K562 (cell line): ENCODE results near the gene MCCC2.

Source experiments
- CREM ChIP-seq: IDR thresholded peaks from 2 replicates; pipeline ENCODE4 v1.6.1; 2014; ENCODE audit warnings: antibody characterized with exemption, low read depth
- CTCF ChIP-seq, 3 experiments: IDR thresholded peaks in 2 of 3; conservative IDR thresholded peaks in 1 of 3; 2 replicates each; pipeline ENCODE4 v1.5.1; 2011 to 2012; ENCODE audit warnings: low read length in 3 of 3, mild to moderate bottlenecking in 3 of 3, control low read depth in 2 of 3, improper control_type of control experiment in 1 of 3, inconsistent platforms in 1 of 3, low read depth in 1 of 3, mixed read lengths in 1 of 3, moderate library complexity in 1 of 3; ENCODE audit not compliant: insufficient read depth in 2 of 3
- EZH2 ChIP-seq: IDR thresholded peaks from 2 replicates; pipeline ENCODE4 v1.6.1; 2012; ENCODE audit warnings: low read depth, mild to moderate bottlenecking, inconsistent platforms, low read length, borderline replicate concordance
- KLF13 ChIP-seq: fragments of 450-650 bp; IDR thresholded peaks from 2 replicates; pipeline ENCODE4 v1.6.1; 2016; ENCODE audit warnings: missing genetic modification characterization, low read depth, mild to moderate bottlenecking, missing compliant biosample characterization, moderate library complexity, borderline replicate concordance
- MAX ChIP-seq: sonication (generic); formaldehyde crosslinking; IDR thresholded peaks from 2 replicates; pipeline ENCODE4 v1.9.0; 2022; ENCODE audit warnings: mild to moderate bottlenecking, missing genetic modification reagents
- MAZ ChIP-seq, 2 experiments: fragments of 450-650 bp in 1 of 2; sonication (generic) in 1 of 2; formaldehyde crosslinking; IDR thresholded peaks in 1 of 2; conservative IDR thresholded peaks in 1 of 2; 2 replicates each; pipeline versions ENCODE4 v1.4.0 to v1.5.0; 2020; ENCODE audit warnings: mild to moderate bottlenecking in 1 of 2, missing genetic modification reagents in 1 of 2
- POLR2A ChIP-seq: fragments of 450-650 bp; conservative IDR thresholded peaks from 2 replicates; pipeline ENCODE4 v1.6.1; 2016
- POLR2AphosphoS5 ChIP-seq: IDR thresholded peaks from 2 replicates; pipeline ENCODE4 v1.6.1; 2011; ENCODE audit warnings: mild to moderate bottlenecking, low read depth, low read length, moderate library complexity; ENCODE audit not compliant: control insufficient read depth, insufficient read depth
- RB1 ChIP-seq: fragments of 450-650 bp; IDR thresholded peaks from 2 replicates; pipeline ENCODE4 v1.6.1; 2017; ENCODE audit warnings: low read depth, mild to moderate bottlenecking
- TBL1XR1 ChIP-seq, 2 experiments: IDR thresholded peaks; 2 replicates each; pipeline ENCODE4 v1.6.1; 2012; ENCODE audit warnings: improper control_type of control experiment in 2 of 2, low read length in 2 of 2, mild to moderate bottlenecking in 1 of 2
- ZNF324 ChIP-seq: fragments of 250-450 bp; sonication (Bioruptor Pico); IDR thresholded peaks from 2 replicates; pipeline ENCODE4 v1.4.0; 2020; ENCODE audit warnings: mild to moderate bottlenecking
- ZNF717 ChIP-seq: fragments of 250-450 bp; sonication (Bioruptor Pico); IDR thresholded peaks from 2 replicates; pipeline ENCODE4 v1.5.0; 2021

GRCh38 chr5:71576241-71576640 lies 10.9 kb upstream of the MCCC2 start:
- no peak for TF ChIP-seq MAZ (CRISPR knock-in tag; conservative IDR thresholded peaks at IDR 0.05 in 1 of 2, IDR thresholded peaks at IDR 0.05 in 1 of 2)
- TF ChIP-seq CTCF (IDR thresholded peaks at IDR 0.05 in 2 of 3, conservative IDR thresholded peaks at IDR 0.05 in 1 of 3; ENCODE audit: insufficient read depth in 2 of 3, low read depth in 1 of 3, low read length in 3 of 3) = no peak
- no peak for TF ChIP-seq POLR2A
- no peak for TF ChIP-seq ZNF717
- no peak for TF ChIP-seq TBL1XR1 (IDR thresholded peaks at IDR 0.05; ENCODE audit: low read length in 2 of 2)
- no peak for TF ChIP-seq MAX (CRISPR knock-in tag)
- TF ChIP-seq POLR2AphosphoS5 = no peak
- TF ChIP-seq EZH2 = no peak
- TF ChIP-seq ZNF324 (CRISPR knock-in tag) = no peak
- TF ChIP-seq RB1 = no peak
- no peak for TF ChIP-seq KLF13 (tag)
- TF ChIP-seq CREM = no peak
